Left lung (tissue), 10 donors: Measurements from ENCODE around the gene PCDHB15. TPM values are rescaled to one million over a fixed set of nuclear protein-coding genes. Genes with fewer than 3 reads are reported as not detected.

Source experiments
- ATAC-seq: fragments of 200-7000 bp; cut with Tn5 transposase; one replicate; pipeline ENCODE4 v1.9.1; 2020; ENCODE audit warnings: moderate library complexity
- DNase-seq, 4 donors: peaks; one replicate each; pipeline ENCODE4 v3.0.0-alpha.2; 2013 to 2020
- H3K27ac ChIP-seq, 2 donors: fragments of 200-600 bp; sonication (generic) in 1 of 2; one replicate each; pipeline versions ENCODE4 v1.5.0 to v1.8.0; 2020 to 2021
- H3K27me3 ChIP-seq, 2 donors: fragments of 200-600 bp; sonication (generic) in 1 of 2; one replicate each; pipeline versions ENCODE4 v1.5.0 to v1.8.0; 2020 to 2021
- H3K36me3 ChIP-seq, 2 donors: fragments of 200-600 bp; sonication (generic) in 1 of 2; one replicate each; pipeline versions ENCODE4 v1.5.0 to v1.8.0; 2020 to 2021
- H3K4me1 ChIP-seq, 2 donors: fragments of 200-600 bp; one replicate each; pipeline ENCODE4 v1.8.0; 2021
- H3K4me3 ChIP-seq, 2 donors: fragments of 200-600 bp; sonication (generic) in 1 of 2; one replicate each; pipeline versions ENCODE4 v1.5.0 to v1.8.0; 2020 to 2021; ENCODE audit warnings: mild to moderate bottlenecking in 1 of 2
- H3K9me3 ChIP-seq, 2 donors: fragments of 200-600 bp; sonication (generic) in 1 of 2; one replicate each; pipeline versions ENCODE4 v1.5.0 to v1.8.0; 2020 to 2021
- CTCF ChIP-seq, 2 donors: fragments of 200-600 bp; sonication (generic) in 1 of 2; IDR thresholded peaks; one replicate each; pipeline versions ENCODE4 v1.5.0 to v1.8.0; 2021; ENCODE audit warnings: antibody characterized with exemption in 2 of 2
- intact Hi-C, 2 donors: fragments of 100-400 bp; cut with DNase I; formaldehyde crosslinking; loops; one replicate each; pipeline versions ENCODE4 v1.11.2 to v1.14.2; 2022
- polyA plus RNA-seq, 6 donors: library from polyadenylated mRNA; unstranded; fragments of 120-200 nt; gene quantifications; one replicate each; pipeline ENCODE4 v1.2.1, GENCODE V29; 2013; ENCODE audit not compliant: insufficient read length in 6 of 6
- total RNA-seq, 2 donors: library from RNA; stranded (reverse); fragmentation: NEBNext Ultra II Directional; extraction: Animal tissue kit (Norgen Biotek cat#: 25700); gene quantifications; one replicate each; pipeline ENCODE4 v1.2.1, GENCODE V29; 2021
- donor health status: DM: no; HTN: yes; CAD: no.
- donor health status: DM: no; HTN: no; CAD: no.

Gene PCDHB15
- total and polyA plus RNA-seq, 8 donors, result 2.8 to 14.4 (median 9.7) TPM

- TF ChIP-seq CTCF (IDR thresholded peaks at IDR 0.05), result no peak
- H3K27me3 ChIP-seq, result no peaks in the 10 kb centered on the region
- no peaks in the 10 kb centered on the region for H3K4me1 ChIP-seq
- H3K9me3 ChIP-seq, result peaks cover 0 to 100% of the 10 kb centered on the region in 2 donors
- no peak for DNase-seq
- H3K27ac ChIP-seq, result no peak overlapping the region
- intact Hi-C loops, result no loop called here
- H3K4me3 ChIP-seq, result no peak overlapping the region
- no peak for ATAC-seq
- H3K36me3 ChIP-seq, result peaks cover 0 to 21% of the 10 kb centered on the region in 2 donors
Measured at GRCh38 chr5:141269195-141269594, 24.0 kb downstream of the PCDHB15 start.

GRCh38 chr5:141272906-141273305 lies 27.7 kb downstream of the PCDHB15 start:
- Histone ChIP-seq H3K9me3 (peaks cover 5 to 99% of the 10 kb centered on the region in 2 donors), H3K4me1 (no peaks in the 10 kb centered on the region), H3K4me3 (no peak overlapping the region), H3K36me3 (peaks cover 0 to 8% of the 10 kb centered on the region in 2 donors), H3K27me3 (no peaks in the 10 kb centered on the region), H3K27ac (no peak overlapping the region)
- no peak for ATAC-seq
- DNase-seq, result no peak
- intact Hi-C loops, result no loop called here
- no peak for TF ChIP-seq CTCF (IDR thresholded peaks at IDR 0.05)

- DNase-seq (no peak), ATAC-seq (no peak)
- Histone ChIP-seq H3K9me3 (peaks cover 0 to 100% of the 10 kb centered on the region in 2 donors), H3K4me1 (no peaks in the 10 kb centered on the region), H3K27ac (no peak overlapping the region), H3K27me3 (no peaks in the 10 kb centered on the region), H3K36me3 (peaks cover 0 to 25% of the 10 kb centered on the region in 2 donors), H3K4me3 (no peak overlapping the region)
- intact Hi-C loops, result no loop called here
- no peak for TF ChIP-seq CTCF (IDR thresholded peaks at IDR 0.05)
Measured at GRCh38 chr5:141298376-141298775, 53.2 kb downstream of the PCDHB15 start.

Other genes with a start within 250 kb of the PCDHB15 start
Only the 30 nearest of the 39 such genes appear.
- 1 to 10 TPM; 3.6 to 6.6 TPM for gene PCDHB2, start 150.8 kb upstream of the PCDHB15 start, total RNA-seq
- gene PCDHB2, start 150.8 kb upstream of the PCDHB15 start, polyA plus RNA-seq, result 10 to 100 TPM in 1 of 6 donors, 1 to 10 TPM in 5; 5.9 to 12.5 (median 8.9) TPM
- gene PCDHB3, start 144.9 kb upstream of the PCDHB15 start, total RNA-seq, result 1 to 10 TPM; 2.0 to 3.9 TPM
- gene PCDHB3, start 144.9 kb upstream of the PCDHB15 start, polyA plus RNA-seq, result 1 to 10 TPM; 2.2 to 4.1 (median 3.2) TPM
- 1 to 10 TPM; 1.9 to 4.3 TPM for gene PCDHB4, start 123.6 kb upstream of the PCDHB15 start, total RNA-seq
- 1 to 10 TPM; 2.0 to 3.5 (median 2.5) TPM for gene PCDHB4, start 123.6 kb upstream of the PCDHB15 start, polyA plus RNA-seq
- 1 to 10 TPM; 2.5 to 7.5 TPM for gene PCDHB5, start 110.2 kb upstream of the PCDHB15 start, total RNA-seq
- gene PCDHB5, start 110.2 kb upstream of the PCDHB15 start, polyA plus RNA-seq, result 10 to 100 TPM in 5 of 6 donors, 1 to 10 TPM in 1; 8.0 to 13.9 (median 11.3) TPM
- gene PCDHB6, start 95.3 kb upstream of the PCDHB15 start, total RNA-seq, result 1 to 10 TPM in 1 of 2 donors, under 1 TPM in 1; 0.73 to 1.0 TPM
- 1 to 10 TPM; 2.6 to 3.3 (median 2.8) TPM for gene PCDHB6, start 95.3 kb upstream of the PCDHB15 start, polyA plus RNA-seq
- 1 to 10 TPM; 2.4 to 3.8 TPM for gene PCDHB7, start 72.8 kb upstream of the PCDHB15 start, total RNA-seq
- 1 to 10 TPM; 3.9 to 5.8 (median 4.8) TPM for gene PCDHB7, start 72.8 kb upstream of the PCDHB15 start, polyA plus RNA-seq
- gene PCDHB8, start 67.6 kb upstream of the PCDHB15 start, total RNA-seq, result 1 to 10 TPM; 1.1 to 2.7 TPM
- 1 to 10 TPM in 5 of 6 donors, under 1 TPM in 1; 0.72 to 3.7 (median 2.5) TPM for gene PCDHB8, start 67.6 kb upstream of the PCDHB15 start, polyA plus RNA-seq
- gene PCDHB16, start 63.0 kb upstream of the PCDHB15 start, total RNA-seq, result 1 to 10 TPM; 1.8 to 3.1 TPM
- gene PCDHB16, start 63.0 kb upstream of the PCDHB15 start, polyA plus RNA-seq, result 1 to 10 TPM; 4.0 to 8.2 (median 6.9) TPM
- 1 to 10 TPM; 1.3 to 1.6 TPM for gene PCDHB9, start 58.2 kb upstream of the PCDHB15 start, total RNA-seq
- gene PCDHB9, start 58.2 kb upstream of the PCDHB15 start, polyA plus RNA-seq, result 1 to 10 TPM; 3.3 to 5.1 (median 4.4) TPM
- 1 to 10 TPM; 1.5 to 2.0 TPM for gene PCDHB10, start 53.0 kb upstream of the PCDHB15 start, total RNA-seq
- 1 to 10 TPM; 5.8 to 6.9 (median 6.2) TPM for gene PCDHB10, start 53.0 kb upstream of the PCDHB15 start, polyA plus RNA-seq
- gene PCDHB11, start 45.8 kb upstream of the PCDHB15 start, total RNA-seq, result 1 to 10 TPM; 2.6 to 3.4 TPM
- 1 to 10 TPM; 2.4 to 3.8 (median 3.5) TPM for gene PCDHB11, start 45.8 kb upstream of the PCDHB15 start, polyA plus RNA-seq
- gene PCDHB12, start 36.7 kb upstream of the PCDHB15 start, total RNA-seq, result 1 to 10 TPM; 2.3 to 2.6 TPM
- gene PCDHB12, start 36.7 kb upstream of the PCDHB15 start, polyA plus RNA-seq, result 1 to 10 TPM; 4.6 to 7.6 (median 6.2) TPM
- gene PCDHB13, start 31.5 kb upstream of the PCDHB15 start, total RNA-seq, result 1 to 10 TPM; 1.8 to 2.1 TPM
- 1 to 10 TPM; 5.0 to 6.9 (median 5.9) TPM for gene PCDHB13, start 31.5 kb upstream of the PCDHB15 start, polyA plus RNA-seq
- gene PCDHB14, start 22.1 kb upstream of the PCDHB15 start, total RNA-seq, result 1 to 10 TPM; 2.6 to 3.0 TPM
- gene PCDHB14, start 22.1 kb upstream of the PCDHB15 start, polyA plus RNA-seq, result 10 to 100 TPM in 3 of 6 donors, 1 to 10 TPM in 3; 8.4 to 11.1 (median 10.1) TPM
- under 1 TPM in 1 of 2 donors, not detected in 1; 0.76 TPM for gene SLC25A2, start 58.7 kb downstream of the PCDHB15 start, total RNA-seq
- gene SLC25A2, start 58.7 kb downstream of the PCDHB15 start, polyA plus RNA-seq, result under 1 TPM in 4 of 6 donors, not detected in 2; 0.14 to 0.34 (median 0.21) TPM
- gene TAF7, start 75.4 kb downstream of the PCDHB15 start, total RNA-seq, result 10 to 100 TPM; 53.2 to 53.5 TPM
- gene TAF7, start 75.4 kb downstream of the PCDHB15 start, polyA plus RNA-seq, result 100 to 1,000 TPM; 123 to 142 (median 134) TPM
- under 1 TPM; 0.38 to 0.42 TPM for gene PCDHGA1, start 85.1 kb downstream of the PCDHB15 start, total RNA-seq
- 1 to 10 TPM in 1 of 6 donors, under 1 TPM in 5; 0.39 to 1.1 (median 0.81) TPM for gene PCDHGA1, start 85.1 kb downstream of the PCDHB15 start, polyA plus RNA-seq
- 1 to 10 TPM; 2.0 to 3.6 TPM for gene PCDHGA2, start 93.4 kb downstream of the PCDHB15 start, total RNA-seq
- 1 to 10 TPM; 4.6 to 7.1 (median 5.7) TPM for gene PCDHGA2, start 93.4 kb downstream of the PCDHB15 start, polyA plus RNA-seq
- gene PCDHGA3, start 98.4 kb downstream of the PCDHB15 start, total RNA-seq, result 1 to 10 TPM; 1.4 to 1.8 TPM
- gene PCDHGA3, start 98.4 kb downstream of the PCDHB15 start, polyA plus RNA-seq, result 1 to 10 TPM; 1.6 to 4.4 (median 3.4) TPM
- 1 to 10 TPM; 1.7 to 2.1 TPM for gene PCDHGB1, start 104.7 kb downstream of the PCDHB15 start, total RNA-seq
- 1 to 10 TPM; 1.4 to 2.3 (median 1.7) TPM for gene PCDHGB1, start 104.7 kb downstream of the PCDHB15 start, polyA plus RNA-seq
- 1 to 10 TPM; 2.2 to 2.6 TPM for gene PCDHGA4, start 109.6 kb downstream of the PCDHB15 start, total RNA-seq
- gene PCDHGA4, start 109.6 kb downstream of the PCDHB15 start, polyA plus RNA-seq, result 1 to 10 TPM; 2.1 to 3.4 (median 2.9) TPM
- 1 to 10 TPM; 2.3 to 2.6 TPM for gene PCDHGB2, start 114.6 kb downstream of the PCDHB15 start, total RNA-seq
- 1 to 10 TPM; 4.4 to 5.4 (median 4.7) TPM for gene PCDHGB2, start 114.6 kb downstream of the PCDHB15 start, polyA plus RNA-seq
- 1 to 10 TPM; 1.3 to 2.0 TPM for gene PCDHGA5, start 118.8 kb downstream of the PCDHB15 start, total RNA-seq
- gene PCDHGA5, start 118.8 kb downstream of the PCDHB15 start, polyA plus RNA-seq, result 1 to 10 TPM; 3.2 to 5.0 (median 4.1) TPM
- 1 to 10 TPM; 1.5 to 2.4 TPM for gene PCDHGB3, start 124.8 kb downstream of the PCDHB15 start, total RNA-seq
- gene PCDHGB3, start 124.8 kb downstream of the PCDHB15 start, polyA plus RNA-seq, result 1 to 10 TPM; 2.6 to 3.4 (median 2.7) TPM
- gene PCDHGA6, start 128.5 kb downstream of the PCDHB15 start, total RNA-seq, result 1 to 10 TPM; 2.9 TPM
- 1 to 10 TPM; 4.8 to 6.5 (median 5.8) TPM for gene PCDHGA6, start 128.5 kb downstream of the PCDHB15 start, polyA plus RNA-seq
- 1 to 10 TPM; 1.7 TPM for gene PCDHGA7, start 137.3 kb downstream of the PCDHB15 start, total RNA-seq
- 1 to 10 TPM; 1.8 to 2.2 (median 2.0) TPM for gene PCDHGA7, start 137.3 kb downstream of the PCDHB15 start, polyA plus RNA-seq
- gene PCDHGB4, start 142.3 kb downstream of the PCDHB15 start, total RNA-seq, result 1 to 10 TPM; 3.2 to 3.4 TPM
- gene PCDHGB4, start 142.3 kb downstream of the PCDHB15 start, polyA plus RNA-seq, result 1 to 10 TPM; 3.7 to 5.9 (median 4.3) TPM
- 1 to 10 TPM in 1 of 2 donors, under 1 TPM in 1; 0.76 to 1.1 TPM for gene PCDHGA8, start 147.2 kb downstream of the PCDHB15 start, total RNA-seq
- gene PCDHGA8, start 147.2 kb downstream of the PCDHB15 start, polyA plus RNA-seq, result under 1 TPM; 0.38 to 0.99 (median 0.77) TPM
- gene PCDHGB5, start 152.6 kb downstream of the PCDHB15 start, total RNA-seq, result 1 to 10 TPM; 8.8 to 9.1 TPM
- 10 to 100 TPM in 1 of 6 donors, 1 to 10 TPM in 5; 7.6 to 10.1 (median 8.4) TPM for gene PCDHGB5, start 152.6 kb downstream of the PCDHB15 start, polyA plus RNA-seq
- gene PCDHGA9, start 157.4 kb downstream of the PCDHB15 start, total RNA-seq, result 1 to 10 TPM; 4.0 to 4.6 TPM
- gene PCDHGA9, start 157.4 kb downstream of the PCDHB15 start, polyA plus RNA-seq, result 1 to 10 TPM; 5.1 to 7.2 (median 6.4) TPM